Panc1 (cell line): ENCODE results near the gene CBFB. TPM values are rescaled to one million over a fixed set of nuclear protein-coding genes. Genes with fewer than 3 reads are reported as not detected.

Experiments used
- ATAC-seq: fragments of 200-7000 bp; cut with Tn5 transposase; 2 replicates; pipeline ENCODE4 v1.9.1; 2020; ENCODE audit warnings: mild to moderate bottlenecking, moderate library complexity
- BruUV-seq: library from RNA; stranded (reverse); fragments of 400-500 nt; replicated peaks from 2 replicates; lab custom pipeline; 2021; lab: Mats Ljungman, UMichigan
- CTCF ChIA-PET: fragments of 300-600 bp; sonication (Branson Sonifier 250); formaldehyde crosslinking; loops from one replicate; lab custom pipeline; 2022; ENCODE audit warnings: antibody characterized with exemption; lab: Charles Lee
- POLR2A ChIA-PET: fragments of 300-600 bp; sonication (Branson Sonifier 250); formaldehyde crosslinking; loops from one replicate; lab custom pipeline; 2022; ENCODE audit warnings: antibody characterized with exemption; lab: Charles Lee
- DNase-seq: peaks from one replicate; pipeline ENCODE4 v3.0.0-alpha.2; 2010; ENCODE audit warnings: low read depth, low spot score
- H3K27ac ChIP-seq: 2 replicates; pipeline ENCODE4 v1.5.1; 2011; ENCODE audit warnings: mild to moderate bottlenecking, low read length, inconsistent platforms
- H3K27me3 ChIP-seq: fragments of 200-500 bp; sonication (Bioruptor generic); 2 replicates; pipeline ENCODE4 v1.6.0; 2014; ENCODE audit warnings: low read length, inconsistent platforms; ENCODE audit not compliant: control insufficient read depth, insufficient read depth
- H3K36me3 ChIP-seq: fragments of 200-500 bp; sonication (Bioruptor generic); 2 replicates; pipeline ENCODE4 v1.5.1; 2014; ENCODE audit warnings: inconsistent platforms, mild to moderate bottlenecking, low read length, moderate library complexity; ENCODE audit not compliant: control insufficient read depth, insufficient read depth
- H3K4me1 ChIP-seq: 2 replicates; pipeline ENCODE4 v1.5.1; 2011; ENCODE audit warnings: inconsistent platforms, mild to moderate bottlenecking, low read length, moderate library complexity; ENCODE audit not compliant: control insufficient read depth, insufficient read depth
- H3K4me3 ChIP-seq, 2 experiments: 2 replicates each; pipeline ENCODE4 v1.5.1; 2011 to 2012; ENCODE audit warnings: low read depth in 2 of 2, low read length in 2 of 2, mild to moderate bottlenecking in 2 of 2, inconsistent platforms in 1 of 2, moderate library complexity in 1 of 2
- H3K9me3 ChIP-seq: fragments of 200-500 bp; sonication (Bioruptor generic); 2 replicates; pipeline ENCODE4 v1.5.1; 2014; ENCODE audit warnings: low read depth, mild to moderate bottlenecking, inconsistent platforms, low read length, moderate library complexity; ENCODE audit not compliant: control insufficient read depth, insufficient read depth
- CTCF ChIP-seq: fragments of 450-650 bp; IDR thresholded peaks from 2 replicates; pipeline ENCODE4 v1.5.1; 2017; ENCODE audit warnings: mild to moderate bottlenecking
- POLR2AphosphoS5 ChIP-seq: IDR thresholded peaks from 2 replicates; pipeline ENCODE4 v1.6.1; 2012; ENCODE audit warnings: mild to moderate bottlenecking, low read depth, low read length, moderate library complexity
- REST ChIP-seq, 2 experiments: IDR thresholded peaks; 2 replicates each; pipeline ENCODE4 v1.6.1; 2011 to 2012; ENCODE audit warnings: low read depth in 2 of 2, control low read depth in 1 of 2, low read length in 1 of 2, mild to moderate bottlenecking in 1 of 2, moderate library complexity in 1 of 2; ENCODE audit not compliant: insufficient read depth in 1 of 2
- SIN3A ChIP-seq: IDR thresholded peaks from 2 replicates; pipeline ENCODE4 v1.6.1; 2012; ENCODE audit warnings: low read depth, mild to moderate bottlenecking, low read length, moderate library complexity, borderline replicate concordance; ENCODE audit not compliant: insufficient read depth
- TCF7L2 ChIP-seq: IDR thresholded peaks from 2 replicates; pipeline ENCODE4 v1.6.1; 2011; ENCODE audit warnings: mild to moderate bottlenecking, low read depth, low read length, inconsistent platforms
- in situ Hi-C: cut with HindIII; loops from 2 replicates; pipeline ENCODE4 v1.10.0; 2016; ENCODE audit warnings: low sequenced_read_pairs, low pct_unique_long_range_greater_than_20kb
- intact Hi-C: fragments of 100-400 bp; cut with micrococcal nuclease; formaldehyde crosslinking; loops from one replicate; pipeline ENCODE4 v1.10.0; 2022; ENCODE audit not compliant: unreplicated experiment
- total RNA-seq: library from RNA; stranded (reverse); gene quantifications from one replicate; pipeline ENCODE4 v1.2.1, GENCODE V29; 2021; ENCODE audit not compliant: unreplicated experiment

CBFB gene
- total RNA-seq, 1 experiment from 2014 or later = 66.4 TPM

DNA sequence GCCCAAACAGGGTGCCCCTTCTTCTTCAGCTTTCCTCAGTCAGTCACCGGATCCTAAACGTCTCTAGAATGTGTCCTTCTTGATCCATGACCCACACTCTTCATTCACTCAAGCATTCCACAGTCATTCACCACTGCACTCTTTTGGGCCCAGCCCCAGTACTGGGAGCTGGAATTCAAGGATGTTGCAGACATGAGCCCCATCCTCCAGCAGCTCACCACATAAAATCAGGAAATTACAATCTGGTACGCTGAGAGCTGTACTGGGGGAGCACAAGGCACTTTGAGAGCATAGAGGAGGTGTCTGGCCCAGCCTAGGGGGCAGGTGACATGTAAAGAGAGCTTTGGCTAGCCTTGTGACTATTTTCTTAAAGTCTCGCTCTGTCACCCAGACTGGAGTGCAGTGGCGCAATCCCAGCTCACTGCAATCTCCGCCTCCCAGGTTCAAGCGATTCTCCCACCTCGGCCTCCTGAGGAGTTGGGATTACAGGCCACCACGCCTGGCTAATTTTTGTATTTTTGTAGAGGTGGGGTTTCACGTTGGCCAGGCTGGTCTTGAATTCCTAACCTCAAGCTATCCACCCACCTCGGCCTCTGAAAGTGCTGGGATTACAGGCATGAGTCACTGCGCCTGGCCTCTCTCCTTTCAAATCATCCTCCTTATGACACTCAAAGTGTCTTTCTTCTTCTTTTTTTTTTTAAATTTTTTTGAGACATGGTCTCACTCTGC, 21.9 kb upstream of the CBFB start:
- no peak overlapping the region for H3K27ac ChIP-seq
- TF ChIP-seq REST (IDR thresholded peaks at IDR 0.05; ENCODE audit: insufficient read depth in 1 of 2, low read depth in 2 of 2, low read length in 1 of 2) (no peak), POLR2AphosphoS5 (no peak), TCF7L2 (no peak), SIN3A (no peak), CTCF (no peak)
- in situ Hi-C loops = no loop called here
- no peak overlapping the region for H3K4me3 ChIP-seq
- no peaks in the 10 kb centered on the region for H3K36me3 ChIP-seq
- ChIA-PET POLR2A (interaction anchor here (0.6 to 0.7 kb wide), 2 partner anchors 109 to 129 kb away, joined by 4 to 14 read pairs; no protein-coding TSS in a partner anchor), CTCF (interaction anchor here (1.2 kb wide), 1 partner anchor 11 kb away, joined by 3 read pairs; no protein-coding TSS in a partner anchor)
- no peaks in the 10 kb centered on the region for H3K9me3 ChIP-seq
- BruUV-seq = no TSS peak
- H3K4me1 ChIP-seq = no peaks in the 10 kb centered on the region
- ATAC-seq = no peak
- intact Hi-C loops = no loop called here
- no peaks in the 10 kb centered on the region for H3K27me3 ChIP-seq
- no peak for DNase-seq

DNA sequence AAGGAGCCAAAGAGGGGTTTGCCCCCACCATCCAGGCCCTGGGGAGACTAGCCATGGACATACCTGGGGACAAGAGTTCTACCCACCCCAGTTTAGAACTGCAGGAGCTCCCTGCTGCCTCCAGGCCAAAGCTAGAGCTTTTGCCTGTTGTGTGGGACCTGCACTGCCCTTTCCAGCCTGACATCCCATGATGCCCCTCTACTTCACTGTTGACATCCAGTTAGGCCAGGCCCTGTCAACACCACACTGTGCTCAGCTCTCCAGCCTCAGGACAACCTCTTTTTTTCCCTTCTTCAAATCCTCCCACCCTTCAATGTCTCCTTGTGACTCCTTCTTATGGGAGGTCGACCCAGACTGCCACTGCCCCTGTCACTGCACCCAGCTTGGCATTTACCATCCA, 19.8 kb upstream of the CBFB start:
- H3K9me3 ChIP-seq = no peaks in the 10 kb centered on the region
- no peak for ATAC-seq
- no peak overlapping the region for H3K4me3 ChIP-seq
- POLR2A ChIA-PET = no interaction called here
- no peaks in the 10 kb centered on the region for H3K36me3 ChIP-seq
- in situ Hi-C loops = no loop called here
- H3K27me3 ChIP-seq = no peaks in the 10 kb centered on the region
- H3K27ac ChIP-seq = no peak overlapping the region
- CTCF ChIA-PET = no interaction called here
- intact Hi-C loops = no loop called here
- DNase-seq = no peak
- no TSS peak for BruUV-seq
- H3K4me1 ChIP-seq = no peaks in the 10 kb centered on the region
- TF ChIP-seq CTCF (no peak), REST (IDR thresholded peaks at IDR 0.05; ENCODE audit: insufficient read depth in 1 of 2, low read depth in 2 of 2, low read length in 1 of 2) (no peak), TCF7L2 (no peak), SIN3A (no peak), POLR2AphosphoS5 (no peak)
